ENCODE measurements around the gene SLC29A2.

- no peak for TF ChIP-seq CEBPB (IDR thresholded peaks at IDR 0.05; ENCODE audit: low read depth, low read length)
- no peak for TF ChIP-seq EZH2 (IDR thresholded peaks at IDR 0.05; ENCODE audit: low read depth, low read length, severe bottlenecking)
- no peak for TF ChIP-seq CTCF (IDR thresholded peaks at IDR 0.05; ENCODE audit: control extremely low read depth in 1 of 3, insufficient read depth in 1 of 3, low read depth in 1 of 3, low read length in 3 of 3)
- no peak for TF ChIP-seq SIRT6 (IDR thresholded peaks at IDR 0.05; ENCODE audit: low read length)
- no peak for TF ChIP-seq MAX (IDR thresholded peaks at IDR 0.05)
- TF ChIP-seq SP1 (IDR thresholded peaks at IDR 0.05; ENCODE audit: low read depth, low read length), result no peak
- TF ChIP-seq POLR2A (IDR thresholded peaks at IDR 0.05; ENCODE audit: control extremely low read depth in 1 of 2, low read depth in 2 of 2, low read length in 2 of 2), result no peak
- TF ChIP-seq USF2 (IDR thresholded peaks at IDR 0.05; ENCODE audit: low read length), result no peak
- no peak for TF ChIP-seq CREB1 (IDR thresholded peaks at IDR 0.05)
- TF ChIP-seq SP2 (IDR thresholded peaks at IDR 0.05; ENCODE audit: low read length), result no peak
- TF ChIP-seq MAFK (IDR thresholded peaks at IDR 0.05; ENCODE audit: low read depth, low read length), result no peak
- no peak for TF ChIP-seq GABPA (IDR thresholded peaks at IDR 0.05; ENCODE audit: borderline replicate concordance, insufficient read depth, low read length)
Measured at GRCh38 chr11:66366844-66367477, 4.6 kb downstream of the SLC29A2 start.
